HG02870 (cell line): ENCODE data around the gene KLHL13.

Source experiments
- ATAC-seq: cut with Tn5 transposase; IDR thresholded peaks from one replicate; pipeline ENCODE4 v1.9.1; 2021; ENCODE audit warnings: mild to moderate bottlenecking, moderate library complexity; ENCODE audit not compliant: unreplicated experiment

KLHL13 gene

GRCh38 chrX:117892469-117892868 lies 224.1 kb downstream of the KLHL13 start:
- ATAC-seq: no peak

- ATAC-seq: no peak
These were observed 244.8 kb downstream of the KLHL13 start for GRCh38 chrX:117871796-117872195.

- no peak for ATAC-seq
These were observed 256.1 kb downstream of the KLHL13 start for GRCh38 chrX:117860517-117860916.

GRCh38 chrX:117854806-117855205 lies 261.8 kb downstream of the KLHL13 start:
- ATAC-seq: no peak

GRCh38 chrX:117851025-117851424 lies 265.6 kb downstream of the KLHL13 start:
- no peak for ATAC-seq
